GM21515 (cell line): ENCODE measurements around the gene KDM4C.
A peak's percentile ranks its signal among the peaks of the same experiment; 100 is the strongest.

ENCODE experiments used
- ATAC-seq: cut with Tn5 transposase; IDR thresholded peaks from one replicate; pipeline ENCODE4 v1.9.1; 2021; ENCODE audit not compliant: unreplicated experiment

The KDM4C gene

DNA sequence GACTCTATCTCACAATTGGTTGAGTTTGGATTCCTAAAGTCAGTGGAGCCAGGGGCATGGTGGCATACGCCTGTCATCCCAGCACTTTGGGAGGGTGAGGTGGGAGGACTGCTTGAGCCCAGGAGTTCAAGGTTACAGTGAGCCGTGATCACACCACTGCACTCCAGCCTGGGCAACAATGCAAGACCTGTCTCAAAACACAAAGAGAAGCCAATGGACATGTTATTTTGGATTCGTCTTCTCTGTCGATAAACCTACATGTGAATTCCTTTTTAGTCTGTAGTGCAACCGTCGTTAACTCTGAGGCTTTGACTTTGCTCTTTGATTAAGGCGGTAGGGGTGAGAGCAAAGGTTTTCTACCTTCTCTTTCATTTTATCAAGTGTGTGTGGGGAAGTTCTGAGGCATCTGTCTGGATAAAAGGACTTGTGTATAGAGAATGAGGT, 142.7 kb downstream of the KDM4C start:
- ATAC-seq, result no peak

DNA sequence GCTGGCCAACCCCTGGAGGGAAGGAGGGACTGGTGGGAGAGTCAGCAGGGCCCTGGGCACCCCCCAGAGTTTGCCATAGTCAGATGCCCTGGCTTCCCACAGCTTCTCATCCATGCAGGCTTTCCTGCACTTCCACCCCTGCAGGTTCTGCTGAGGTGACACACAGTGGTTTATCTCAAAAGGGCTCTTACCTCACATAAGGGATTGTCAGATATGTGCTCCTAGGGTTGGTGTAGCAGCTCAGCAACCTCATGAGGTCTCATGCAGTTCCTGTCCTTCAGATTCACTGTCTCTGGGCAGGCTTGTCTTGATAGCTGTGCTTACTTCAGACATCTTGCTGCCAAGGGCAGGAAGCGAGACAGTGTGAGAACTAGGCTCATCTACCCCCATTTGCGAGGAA, 143.4 kb downstream of the KDM4C start:
- no peak for ATAC-seq

DNA sequence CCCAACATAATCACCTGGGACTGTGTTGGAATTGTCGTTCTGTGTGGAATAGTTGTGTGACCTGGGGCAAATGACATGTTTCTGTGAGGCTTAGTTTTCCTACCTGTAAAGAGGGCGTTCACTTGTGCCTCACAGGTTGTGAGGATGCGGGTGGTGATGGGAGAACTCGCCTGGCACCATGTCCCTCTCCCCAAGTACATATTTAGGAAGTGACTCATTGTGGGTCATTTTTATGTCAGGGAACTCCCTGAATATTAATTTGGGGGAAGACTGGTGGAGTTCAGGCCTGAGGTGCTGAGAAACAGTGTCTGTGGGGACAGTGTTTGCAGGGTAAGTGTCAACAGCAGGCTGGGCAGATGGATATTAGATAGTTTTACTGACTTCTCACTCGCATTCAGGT, 144.7 kb downstream of the KDM4C start:
- ATAC-seq, result no peak

DNA sequence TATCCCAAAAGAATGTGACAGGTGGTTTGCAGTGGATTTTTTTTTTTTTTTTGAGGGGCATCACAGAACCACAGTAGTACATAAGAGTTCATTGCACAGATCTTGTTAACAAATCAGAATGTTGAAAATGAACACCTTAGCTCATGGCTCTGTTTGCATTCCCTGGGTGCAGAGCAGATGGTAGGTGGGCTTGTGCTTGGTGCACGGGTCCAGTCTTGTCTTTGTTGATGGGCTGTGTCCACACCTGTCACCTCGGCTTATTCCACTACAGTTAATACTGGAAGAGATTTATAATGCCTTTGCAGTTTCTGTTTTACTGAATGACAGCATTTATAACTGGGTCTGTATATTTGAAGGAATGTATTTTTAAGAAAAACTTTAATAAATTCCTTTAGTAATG, 146.6 kb downstream of the KDM4C start:
- no peak for ATAC-seq

DNA sequence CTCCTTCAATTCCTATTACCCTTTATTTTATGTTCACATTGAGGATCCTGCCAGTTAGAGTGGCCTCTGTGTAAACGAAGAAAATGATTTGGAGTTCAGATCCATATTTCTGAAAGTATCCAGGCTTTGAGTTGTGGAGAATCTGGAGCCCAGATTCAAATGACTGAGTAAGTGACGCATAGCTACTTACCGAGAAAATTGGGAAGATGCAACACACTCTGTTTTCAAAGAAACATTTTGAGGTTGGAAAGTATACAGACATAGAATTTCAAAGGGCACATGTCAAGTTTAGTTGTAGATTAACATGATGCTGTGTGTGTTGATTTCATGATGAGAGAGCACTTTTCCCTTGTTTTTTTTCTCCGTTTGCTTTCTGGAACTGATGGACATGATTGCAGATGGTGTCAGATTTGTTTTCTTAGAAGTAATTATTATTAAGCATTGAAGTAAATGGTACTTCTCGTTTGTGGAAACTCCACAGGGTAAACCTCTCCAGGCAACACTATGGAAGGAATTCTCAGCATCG, 148.1 kb downstream of the KDM4C start:
- no peak for ATAC-seq

DNA sequence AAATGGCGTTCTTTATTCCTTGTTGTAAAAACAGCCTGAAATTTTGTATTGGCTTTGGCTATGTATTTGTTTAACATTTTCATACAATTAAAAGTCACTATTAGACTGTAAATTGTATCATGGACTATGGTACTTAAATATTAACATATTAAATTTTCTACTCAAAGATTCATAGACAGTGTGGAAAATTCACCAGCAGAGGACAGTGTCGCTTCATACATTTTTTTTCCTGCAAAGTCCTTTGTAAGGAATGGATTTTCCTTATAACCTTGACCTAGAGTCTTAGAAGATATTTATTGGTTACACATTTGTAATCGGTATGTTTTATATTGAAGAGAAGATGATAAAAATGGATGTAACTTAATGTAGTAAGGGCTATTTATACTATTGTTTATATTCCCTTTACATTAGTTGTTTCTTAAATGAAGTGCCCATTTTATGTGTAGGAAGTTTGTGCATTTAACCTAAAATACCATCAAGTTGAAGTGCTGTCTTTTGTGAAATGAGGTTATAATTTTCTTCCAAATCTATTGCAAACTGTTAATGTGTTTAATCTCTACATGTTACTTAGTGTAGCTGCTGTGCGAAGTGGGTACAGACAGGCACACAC, 150.1 kb downstream of the KDM4C start:
- ATAC-seq, result no peak

DNA sequence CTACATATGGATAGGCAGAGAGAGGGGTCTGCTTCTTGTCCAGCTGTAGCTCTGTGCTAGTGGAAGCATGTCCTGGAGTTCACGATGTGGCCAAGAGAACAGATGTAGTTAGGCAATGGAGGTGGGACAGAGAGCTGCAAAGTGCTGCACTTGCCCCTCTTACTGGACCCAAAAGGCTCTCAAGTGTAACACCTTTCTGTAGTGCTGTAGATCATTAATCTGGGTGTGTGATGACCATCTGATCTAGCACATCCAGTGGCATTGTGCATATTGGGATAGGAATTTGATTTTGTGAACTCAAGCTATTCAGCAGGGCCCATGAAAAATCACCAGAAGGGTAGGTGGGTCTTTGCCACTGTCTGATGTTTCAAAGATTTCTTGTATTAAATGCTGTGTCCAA, 151.4 kb downstream of the KDM4C start:
- no peak for ATAC-seq

DNA sequence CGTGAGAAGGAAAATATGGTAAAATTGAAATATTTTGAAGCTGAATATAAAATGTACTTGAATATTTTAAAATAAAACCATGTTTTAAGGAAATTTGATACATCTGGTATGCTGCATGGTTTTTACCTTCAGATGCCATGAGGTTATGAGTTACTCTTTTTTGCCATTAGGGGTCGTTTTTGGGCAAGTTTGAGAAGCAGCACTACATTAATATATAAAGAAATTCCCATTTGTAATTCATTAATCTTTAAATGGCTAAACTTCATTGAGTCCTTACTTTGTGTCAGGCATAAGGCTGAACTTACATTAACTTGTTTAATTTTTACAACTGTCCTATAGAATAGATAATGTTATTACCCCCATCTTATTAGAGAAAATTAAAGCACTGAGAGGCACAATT, 152.3 kb downstream of the KDM4C start:
- ATAC-seq, result no peak

DNA sequence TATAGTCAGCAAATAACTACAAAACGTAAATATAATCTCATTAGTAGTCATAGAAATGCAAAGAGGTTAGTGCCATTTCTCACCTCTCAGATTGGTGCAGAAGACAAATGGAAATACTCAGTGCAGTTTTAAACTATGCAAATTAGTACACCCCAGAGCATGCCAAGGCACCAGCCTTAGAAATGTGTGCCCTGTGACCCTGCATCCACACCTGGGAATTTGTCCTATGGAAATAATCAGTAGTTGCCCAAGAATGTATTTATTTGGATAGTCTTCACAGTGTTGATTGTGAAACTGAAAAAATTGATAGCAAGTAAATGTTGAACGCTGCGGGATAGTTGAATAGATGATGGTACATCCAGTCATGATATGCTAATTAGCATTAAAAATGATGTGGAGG, 152.7 kb downstream of the KDM4C start:
- no peak for ATAC-seq

DNA sequence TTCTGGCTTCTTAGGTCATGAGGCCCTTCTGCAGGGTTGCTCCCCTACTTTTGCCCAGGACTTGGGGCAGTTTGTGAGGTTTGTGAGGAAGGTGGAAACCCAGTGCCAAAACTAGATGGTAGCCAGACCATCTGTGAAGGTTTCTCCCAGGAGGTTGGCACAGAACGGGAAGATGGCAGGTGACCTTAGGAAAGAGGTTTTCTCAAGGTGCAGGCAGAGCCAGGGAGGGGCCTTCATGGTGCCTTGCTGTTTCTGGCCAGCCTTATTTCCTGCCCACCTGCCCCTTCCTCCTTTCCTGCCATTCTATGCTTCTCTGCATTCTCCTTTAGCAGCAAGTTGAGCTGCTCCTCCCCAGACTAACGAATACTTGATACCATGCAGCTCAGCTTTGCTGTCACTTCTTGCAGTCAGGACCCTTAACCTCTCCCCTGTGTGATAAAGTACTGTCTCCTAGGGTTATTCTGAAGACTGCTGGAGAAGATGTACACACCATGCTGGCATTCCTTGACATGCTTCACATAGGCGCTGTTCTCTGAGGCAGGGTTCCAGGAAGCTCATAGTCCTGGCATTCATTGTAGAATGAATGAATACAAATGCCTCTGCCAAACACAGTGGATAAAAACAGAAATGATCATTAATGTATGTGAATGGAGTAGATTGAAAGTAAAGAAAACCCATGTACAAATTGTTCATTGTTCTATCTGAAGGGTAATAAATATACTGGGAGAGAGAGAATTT, 154.3 kb downstream of the KDM4C start:
- ATAC-seq, result no peak

DNA sequence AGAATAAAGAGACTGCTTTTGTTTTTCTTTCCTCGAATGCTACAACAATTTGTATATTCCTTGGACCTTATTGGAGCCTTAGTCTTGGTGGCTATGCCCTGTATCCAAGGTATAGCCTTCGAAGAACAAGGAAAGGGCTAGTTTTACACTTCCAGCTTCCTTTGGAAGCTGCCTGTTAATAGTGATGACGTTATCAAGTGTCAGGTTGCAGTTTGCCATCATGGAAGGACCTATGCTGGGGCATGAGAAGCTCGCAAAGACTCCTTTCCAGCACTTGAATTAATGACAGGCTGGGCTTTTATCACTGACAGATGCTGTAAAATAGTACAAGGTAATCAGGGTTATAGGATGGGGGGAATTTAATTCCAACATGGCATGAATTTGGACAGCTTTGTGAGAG, 157.9 kb downstream of the KDM4C start:
- no peak for ATAC-seq

DNA sequence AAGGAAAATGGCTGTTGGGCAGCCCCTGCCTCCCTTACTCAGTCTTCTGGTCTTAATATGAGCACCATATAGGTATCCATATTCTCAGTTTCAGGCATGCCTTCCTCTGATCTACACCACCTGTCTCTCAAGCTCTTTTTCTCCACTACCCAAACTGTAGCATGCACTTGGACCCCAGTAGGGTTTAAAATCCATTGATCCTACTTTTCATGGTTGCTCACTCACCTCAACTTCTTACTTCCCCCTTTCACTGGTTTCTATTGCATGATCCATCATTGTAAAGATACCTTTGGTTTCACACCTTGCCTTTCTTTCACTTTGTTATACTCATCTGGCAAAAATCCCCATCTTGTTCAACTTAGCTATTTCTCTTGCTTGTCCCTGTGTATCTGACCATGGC, 159.4 kb downstream of the KDM4C start:
- peak; percentile 83 for ATAC-seq

DNA sequence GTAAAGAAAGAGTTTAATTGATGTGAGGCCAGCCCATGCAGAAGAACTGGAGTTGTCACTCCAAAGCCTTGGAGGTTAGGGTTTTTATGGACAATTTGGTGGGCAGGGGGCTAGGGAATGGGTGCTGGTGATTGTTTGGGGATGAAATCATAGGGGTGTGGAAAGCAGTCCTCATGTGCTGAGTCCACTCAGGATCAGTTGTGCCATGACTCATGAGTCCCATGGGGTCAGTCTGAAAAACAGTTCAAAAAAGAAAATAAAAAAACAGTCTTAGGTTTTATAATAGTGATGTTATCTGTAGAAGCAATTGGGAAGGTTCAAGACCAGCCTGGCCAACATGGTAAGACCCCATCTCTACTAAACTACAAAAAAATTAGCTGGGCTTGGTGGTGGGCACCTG, 162.3 kb downstream of the KDM4C start:
- ATAC-seq, result no peak

DNA sequence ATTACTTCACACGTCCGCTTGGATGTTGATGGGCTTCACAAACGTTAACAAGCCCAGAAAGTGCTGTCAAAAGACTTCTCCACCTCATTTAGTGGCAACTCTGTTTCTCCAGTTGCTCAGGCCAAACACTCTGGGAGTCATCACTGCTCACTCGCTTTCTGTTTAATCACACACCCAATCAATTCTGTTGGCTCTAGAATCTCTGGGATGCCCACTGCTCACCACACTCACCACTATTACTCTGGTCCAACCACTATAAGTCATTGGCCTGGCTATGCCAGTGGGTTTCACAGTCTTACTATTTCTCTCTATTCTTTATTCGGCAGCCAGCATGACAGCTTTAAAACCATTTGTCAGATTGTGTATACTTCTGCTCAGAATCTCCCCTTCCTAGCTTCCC, 163.5 kb downstream of the KDM4C start:
- no peak for ATAC-seq

DNA sequence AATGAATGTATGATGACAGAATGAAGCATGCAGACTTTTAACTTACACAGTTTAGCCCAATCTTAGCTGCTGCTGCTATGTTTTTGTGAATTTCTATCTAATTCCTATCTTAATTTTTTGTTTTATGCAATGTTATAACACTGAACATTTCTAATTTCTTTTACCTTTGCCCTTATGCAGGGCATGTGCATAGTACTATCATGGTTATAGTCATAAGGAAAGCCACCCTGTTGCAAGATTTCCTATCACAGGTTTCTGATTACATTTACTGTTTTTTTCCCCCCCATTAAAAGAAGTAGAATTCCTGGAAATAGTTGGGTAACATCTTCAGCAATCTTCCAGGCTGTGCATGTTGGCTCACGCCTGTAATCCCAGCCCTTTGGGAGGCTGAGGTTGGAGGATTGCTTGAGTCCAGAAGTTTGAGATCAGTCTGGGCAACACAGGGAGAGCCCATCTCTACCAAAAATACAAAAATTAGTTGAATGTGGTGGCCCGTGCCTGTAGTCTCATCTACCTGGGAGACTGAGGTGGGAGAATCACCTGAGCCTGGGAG, 164.4 kb downstream of the KDM4C start:
- ATAC-seq, result no peak

DNA sequence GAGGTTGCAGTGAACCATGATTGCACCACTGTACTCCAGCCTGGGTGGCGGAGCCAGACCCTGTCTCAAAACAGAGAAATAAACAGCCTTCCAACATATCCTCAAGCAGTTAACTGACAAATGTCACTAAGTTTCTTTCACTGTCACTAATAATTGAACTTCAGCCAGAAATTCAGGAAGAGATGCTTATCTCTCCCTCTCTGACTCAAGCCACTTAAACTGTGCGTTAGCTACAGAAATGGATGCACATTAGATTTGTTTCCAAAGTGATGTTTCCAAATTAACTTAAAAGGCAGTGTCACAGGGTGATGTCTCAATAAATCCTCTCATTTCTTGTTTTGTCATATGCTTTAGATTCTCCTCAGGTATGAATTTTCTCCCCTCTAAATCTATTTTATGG, 164.9 kb downstream of the KDM4C start:
- no peak for ATAC-seq

DNA sequence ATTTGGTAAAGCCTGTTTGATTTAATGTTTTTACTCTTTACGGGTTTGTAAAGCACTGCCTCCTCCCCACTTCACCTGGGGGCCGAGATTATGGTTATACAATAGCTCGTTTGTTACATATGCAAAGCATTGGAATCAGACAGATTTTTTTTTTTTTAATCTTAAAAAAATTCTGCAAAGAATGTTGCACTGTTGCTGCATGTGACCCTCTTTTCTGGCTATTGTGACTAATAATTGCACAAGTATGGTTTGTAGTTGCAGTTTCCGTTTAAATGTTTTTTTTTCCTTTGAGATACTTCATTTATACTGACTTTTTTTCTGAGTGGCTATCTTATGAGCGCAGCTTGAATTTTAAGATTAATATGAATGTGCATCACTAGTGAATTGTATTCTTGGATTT, 165.3 kb downstream of the KDM4C start:
- no peak for ATAC-seq

DNA sequence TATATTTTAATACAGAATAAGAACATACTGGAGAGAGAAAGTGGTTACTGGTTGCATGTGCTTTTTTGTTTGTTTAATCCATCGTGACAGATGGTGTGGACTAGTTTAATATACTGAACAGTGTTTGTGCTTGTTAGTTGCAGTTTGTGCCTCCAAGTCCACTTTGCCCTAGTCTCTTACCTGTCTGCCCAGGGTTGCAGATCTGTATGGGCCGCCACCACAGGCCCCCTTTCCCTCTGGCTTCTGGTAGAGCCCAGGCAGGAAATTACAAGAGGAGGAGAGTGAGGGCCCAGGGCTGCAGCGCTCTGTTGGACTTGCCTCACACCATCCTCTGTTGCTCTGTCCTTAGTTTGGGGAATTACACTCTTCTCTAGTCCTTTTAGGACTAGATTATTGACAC, 166.4 kb downstream of the KDM4C start:
- no peak for ATAC-seq

DNA sequence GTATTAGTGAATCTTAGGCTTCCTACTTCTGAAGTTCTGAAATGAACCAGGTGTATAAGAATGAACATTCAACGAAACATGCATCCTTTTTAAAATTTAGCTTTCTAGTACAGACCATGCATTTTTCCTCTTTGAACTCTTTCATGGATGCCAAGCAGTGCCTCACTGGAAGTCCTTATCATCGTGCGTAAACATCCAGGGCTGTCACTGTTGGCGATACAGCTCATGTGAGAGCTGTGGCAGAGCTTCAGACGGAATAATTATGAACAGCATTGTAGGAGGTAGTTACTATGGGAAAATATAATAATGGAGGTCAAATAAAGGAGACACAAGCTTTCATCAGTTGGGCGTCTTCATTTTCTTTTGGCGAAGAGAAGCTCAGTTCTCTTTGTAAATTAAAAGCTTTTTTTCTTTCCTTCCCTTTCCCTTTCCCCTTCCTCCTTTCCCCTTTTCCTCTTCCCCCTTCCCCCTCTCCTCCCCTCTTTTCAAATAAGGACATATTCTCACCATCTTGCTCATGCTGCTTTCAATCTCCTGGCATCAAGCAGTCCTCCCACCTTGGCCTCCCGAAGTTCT, 167.3 kb downstream of the KDM4C start:
- ATAC-seq, result no peak

DNA sequence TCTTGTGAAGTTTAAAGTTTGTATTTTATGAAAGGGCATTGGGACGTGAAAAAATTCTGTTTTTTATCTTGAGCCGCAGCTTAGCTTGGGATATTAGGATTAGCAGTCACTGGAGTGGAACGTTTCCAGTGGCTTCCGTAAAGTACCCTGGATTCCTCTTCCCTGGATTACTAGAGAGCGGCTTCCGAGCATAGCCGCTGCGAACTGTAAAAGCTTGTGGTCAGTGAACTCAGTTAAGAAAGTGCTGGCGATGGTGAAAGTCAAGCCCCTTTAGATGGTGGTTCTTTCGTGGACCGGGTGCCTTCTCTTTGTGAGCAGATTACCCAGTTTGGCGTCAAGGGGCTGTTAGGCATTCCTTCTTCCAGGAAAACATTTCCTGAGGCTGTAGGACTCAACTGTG, 168.1 kb downstream of the KDM4C start:
- no peak for ATAC-seq

DNA sequence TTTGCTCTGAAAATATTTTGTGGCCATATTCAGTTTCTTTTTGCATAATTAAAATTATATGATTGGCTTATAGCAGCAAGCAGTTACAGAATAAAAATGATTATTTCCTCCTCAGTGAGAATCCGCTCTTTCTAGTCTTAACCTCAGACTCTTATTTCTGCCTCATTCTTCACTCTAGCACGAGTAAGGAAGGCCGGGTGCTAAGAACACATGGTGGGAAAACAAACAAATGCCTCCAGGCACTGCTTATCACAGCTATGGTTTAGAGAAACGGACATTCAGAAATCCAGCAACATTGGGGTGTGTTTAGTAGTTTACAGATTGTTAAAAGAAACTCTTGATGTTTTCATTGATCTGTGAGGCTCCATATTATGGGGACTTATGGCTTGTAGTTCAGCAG, 168.7 kb downstream of the KDM4C start:
- no peak for ATAC-seq

DNA sequence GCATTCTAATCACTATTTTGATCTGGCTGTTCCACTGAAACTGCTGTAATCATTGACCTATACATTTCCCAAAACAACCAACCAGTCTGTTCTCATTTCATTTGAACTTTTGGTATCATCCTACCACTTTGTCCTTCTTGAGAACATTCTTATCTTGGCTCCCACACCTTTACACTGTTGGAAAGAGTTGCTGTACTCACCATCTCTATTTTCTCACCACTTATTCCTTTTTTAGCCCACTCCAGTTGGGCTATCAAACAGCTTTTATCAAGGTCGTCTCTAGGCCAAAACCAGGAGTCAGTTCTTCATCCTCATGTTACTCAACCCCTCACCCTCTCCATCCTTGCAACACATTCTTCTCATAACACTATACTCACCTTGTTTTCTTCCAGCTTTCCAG, 170.1 kb downstream of the KDM4C start:
- ATAC-seq, result no peak
